Measurements from ENCODE around the gene INTS11.
"Not testable (repeated sequence)": the region's sequence is repeated elsewhere in the genome, so short reads cannot be mapped to it uniquely, and the experiment has no call there.

Gene INTS11

GRCh38 chr1:1324524-1325287 lies at the start of gene INTS11, which contains the start of gene CPTP:
INTS11 (minus strand) TSS chr1:1324660; CDS start chr1:1324608, 52 bp downstream.
CPTP (plus strand) TSS chr1:1324802; CDS start chr1:1326911, 2,109 bp downstream.
- Mint-ChIP-seq H3K9me3 (no peaks in the 10 kb centered on the region), H3K27ac (peak within 1 kb of the TSS; percentile 88), H3K36me3 (peaks cover 2% of the 10 kb centered on the region), H3K27me3 (no peaks in the 10 kb centered on the region), H3K4me3 (peak within 1 kb of the TSS; percentile 95), H3K4me1 (peaks cover 15% of the 10 kb centered on the region)
- ATAC-seq (ENCODE audit: low read depth) = peak; percentile 90
- peak; percentile 90 to 94 for DNase-seq (ENCODE audit: low spot score in 2 of 2)

DNA sequence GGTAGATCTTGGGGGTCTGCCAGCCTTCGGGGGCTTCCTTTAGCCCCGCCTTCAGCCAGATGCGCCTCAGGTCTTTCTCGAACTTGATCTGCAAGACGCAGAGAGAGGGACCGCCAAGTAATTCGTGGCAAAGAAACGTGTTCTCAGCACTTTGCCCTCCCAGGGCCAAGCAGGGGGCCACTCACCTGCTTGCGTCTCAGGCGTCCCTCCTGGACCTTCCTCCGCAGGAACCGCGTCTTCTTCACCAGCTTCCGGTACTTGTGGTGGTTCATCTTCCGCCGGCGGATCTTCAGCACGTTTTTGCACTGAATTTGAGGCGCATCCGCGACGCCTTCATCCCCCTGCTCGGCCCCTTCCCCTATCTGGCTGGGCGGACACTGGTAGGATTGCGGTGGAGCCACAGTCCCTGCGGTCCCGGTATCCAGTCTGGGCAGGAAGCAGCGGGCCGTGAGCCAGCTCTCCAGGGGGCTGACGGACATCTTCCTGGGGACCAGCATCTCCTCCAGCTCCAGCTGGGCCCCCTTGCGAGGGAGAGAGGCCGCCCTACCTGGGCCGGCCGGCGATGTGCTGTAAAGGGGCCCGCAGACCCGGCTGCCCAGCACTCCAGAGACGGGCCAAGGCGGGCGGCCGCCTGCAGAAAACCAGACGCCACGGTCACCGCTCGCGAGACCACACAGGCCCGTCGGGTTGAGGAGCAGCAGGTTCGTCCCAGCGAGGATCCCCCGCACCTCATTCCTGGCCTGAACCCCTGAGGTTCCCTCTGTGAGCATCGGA lies 49.5 kb upstream of the INTS11 start:
- DNase-seq (ENCODE audit: low spot score in 2 of 2) = peak in 1 of 2 donors; percentile 27
- Mint-ChIP-seq H3K9me3 (no peaks in the 10 kb centered on the region), H3K27me3 (no peaks in the 10 kb centered on the region), H3K4me1 (peaks cover 5% of the 10 kb centered on the region), H3K27ac (no peak overlapping the region), H3K4me3 (peak overlapping the region; percentile 83), H3K36me3 (no peaks in the 10 kb centered on the region)
- ATAC-seq (ENCODE audit: low read depth) = no peak

GRCh38 chr1:1373051-1373814 lies 48.8 kb upstream of the INTS11 start:
- H3K27me3 Mint-ChIP-seq = no peaks in the 10 kb centered on the region
- H3K36me3 Mint-ChIP-seq = no peaks in the 10 kb centered on the region
- no peaks in the 10 kb centered on the region for H3K9me3 Mint-ChIP-seq
- peaks cover 5% of the 10 kb centered on the region for H3K4me1 Mint-ChIP-seq
- H3K27ac Mint-ChIP-seq = no peak overlapping the region
- ATAC-seq (ENCODE audit: low read depth) = no peak
- no peak for DNase-seq (ENCODE audit: low spot score in 2 of 2)
- no peak overlapping the region for H3K4me3 Mint-ChIP-seq

- H3K4me3 Mint-ChIP-seq = peak overlapping the region; percentile 27
Measured at GRCh38 chr1:1371746-1372711, 47.6 kb upstream of the INTS11 start.

GRCh38 chr1:1371364-1371745 lies 46.9 kb upstream of the INTS11 start:
- H3K4me1 Mint-ChIP-seq = peaks cover 4% of the 10 kb centered on the region
- H3K9me3 Mint-ChIP-seq = no peaks in the 10 kb centered on the region
- H3K36me3 Mint-ChIP-seq = no peaks in the 10 kb centered on the region
- no peak for DNase-seq (ENCODE audit: low spot score in 2 of 2)
- no peak overlapping the region for H3K27ac Mint-ChIP-seq
- H3K27me3 Mint-ChIP-seq = no peaks in the 10 kb centered on the region
- H3K4me3 Mint-ChIP-seq = no peak overlapping the region
- ATAC-seq (ENCODE audit: low read depth) = no peak

More at GRCh38 chr1:1371746-1372711, 47.6 kb upstream of the INTS11 start:
- Mint-ChIP-seq H3K9me3 (no peaks in the 10 kb centered on the region), H3K36me3 (no peaks in the 10 kb centered on the region), H3K27me3 (no peaks in the 10 kb centered on the region), H3K4me1 (peaks cover 5% of the 10 kb centered on the region), H3K27ac (no peak overlapping the region)
- peak; percentile 82 to 92 for DNase-seq (ENCODE audit: low spot score in 2 of 2)
- ATAC-seq (ENCODE audit: low read depth) = peak; percentile 25

- Mint-ChIP-seq H3K4me1 (peaks cover 4% of the 10 kb centered on the region), H3K36me3 (no peaks in the 10 kb centered on the region), H3K27ac (no peak overlapping the region), H3K9me3 (no peaks in the 10 kb centered on the region), H3K27me3 (no peaks in the 10 kb centered on the region), H3K4me3 (no peak overlapping the region)
- DNase-seq (ENCODE audit: low spot score in 2 of 2) = no peak
- no peak for ATAC-seq (ENCODE audit: low read depth)
Measured at GRCh38 chr1:1370771-1371300, 46.4 kb upstream of the INTS11 start.

GRCh38 chr1:1370094-1370493 lies 45.6 kb upstream of the INTS11 start:
- not testable (repeated sequence) for H3K36me3 Mint-ChIP-seq; H3K9me3 Mint-ChIP-seq; H3K27ac Mint-ChIP-seq; H3K4me1 Mint-ChIP-seq; DNase-seq (ENCODE audit: low spot score in 2 of 2); ATAC-seq (ENCODE audit: low read depth); H3K4me3 Mint-ChIP-seq; H3K27me3 Mint-ChIP-seq

- Mint-ChIP-seq H3K27ac (no peak overlapping the region), H3K27me3 (no peaks in the 10 kb centered on the region)
Measured at GRCh38 chr1:1367315-1367714, 42.9 kb upstream of the INTS11 start.

GRCh38 chr1:1366699-1367066 lies 42.2 kb upstream of the INTS11 start:
- no peaks in the 10 kb centered on the region for H3K27me3 Mint-ChIP-seq
- ATAC-seq (ENCODE audit: low read depth) (no peak), DNase-seq (ENCODE audit: low spot score in 2 of 2) (no peak)
- H3K9me3 Mint-ChIP-seq = no peaks in the 10 kb centered on the region
- H3K4me1 Mint-ChIP-seq = no peaks in the 10 kb centered on the region
- H3K4me3 Mint-ChIP-seq = no peak overlapping the region
- no peaks in the 10 kb centered on the region for H3K36me3 Mint-ChIP-seq
- H3K27ac Mint-ChIP-seq = no peak overlapping the region

More at GRCh38 chr1:1367315-1367714, 42.9 kb upstream of the INTS11 start:
- no peak for ATAC-seq (ENCODE audit: low read depth)
- no peaks in the 10 kb centered on the region for H3K36me3 Mint-ChIP-seq
- no peak for DNase-seq (ENCODE audit: low spot score in 2 of 2)
- H3K4me1 Mint-ChIP-seq = peaks cover 2% of the 10 kb centered on the region
- no peaks in the 10 kb centered on the region for H3K9me3 Mint-ChIP-seq
- no peak overlapping the region for H3K4me3 Mint-ChIP-seq

- Mint-ChIP-seq H3K27me3 (peaks cover under 1% of the 10 kb centered on the region), H3K27ac (no peak overlapping the region), H3K36me3 (no peaks in the 10 kb centered on the region), H3K9me3 (no peaks in the 10 kb centered on the region), H3K4me1 (peaks cover under 1% of the 10 kb centered on the region), H3K4me3 (no peak overlapping the region)
- no peak for ATAC-seq (ENCODE audit: low read depth)
- DNase-seq (ENCODE audit: low spot score in 2 of 2) = no peak
Measured at GRCh38 chr1:1365875-1366698, 41.6 kb upstream of the INTS11 start.

DNA sequence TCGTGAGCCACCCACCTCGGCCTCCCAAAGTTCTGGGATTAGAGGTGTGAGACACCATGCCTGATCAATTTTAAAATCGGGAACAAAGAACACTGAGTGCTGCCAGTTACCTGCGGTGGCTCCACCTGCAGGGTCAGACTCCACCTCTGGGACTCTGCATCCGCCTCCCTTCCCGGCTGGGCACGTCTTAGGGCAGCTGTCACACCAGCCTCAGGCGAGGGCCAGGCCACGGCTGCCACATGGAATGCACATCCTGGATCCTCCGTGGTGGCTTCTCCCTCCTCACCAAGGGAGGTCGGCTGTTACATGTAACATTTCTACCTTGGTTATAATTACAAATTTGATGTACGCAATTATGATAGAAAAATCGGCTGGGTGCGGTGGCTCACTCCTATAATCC lies 39.8 kb upstream of the INTS11 start:
- H3K4me3 Mint-ChIP-seq = no peak overlapping the region
- peaks cover 7% of the 10 kb centered on the region for H3K4me1 Mint-ChIP-seq
- no peaks in the 10 kb centered on the region for H3K36me3 Mint-ChIP-seq
- H3K9me3 Mint-ChIP-seq = no peaks in the 10 kb centered on the region
- ATAC-seq (ENCODE audit: low read depth) (no peak), DNase-seq (ENCODE audit: low spot score in 2 of 2) (no peak)
- H3K27ac Mint-ChIP-seq = no peak overlapping the region
- peaks cover 7% of the 10 kb centered on the region for H3K27me3 Mint-ChIP-seq

- H3K4me1 Mint-ChIP-seq = peaks cover 10% of the 10 kb centered on the region
Measured at GRCh38 chr1:1361982-1362423, 37.5 kb upstream of the INTS11 start.

More at GRCh38 chr1:1361982-1362423, 37.5 kb upstream of the INTS11 start:
- Mint-ChIP-seq H3K36me3 (no peaks in the 10 kb centered on the region), H3K9me3 (no peaks in the 10 kb centered on the region), H3K27me3 (peaks cover 11% of the 10 kb centered on the region), H3K27ac (no peak overlapping the region), H3K4me3 (no peak overlapping the region)
- ATAC-seq (ENCODE audit: low read depth) (no peak), DNase-seq (ENCODE audit: low spot score in 2 of 2) (no peak)
